GM19240 (cell line): Measurements from ENCODE around the gene CAPN11.

Source experiments
- DNase-seq: peaks from one replicate; pipeline ENCODE4 v3.0.0; 2011; ENCODE audit warnings: low spot score; ENCODE audit not compliant: insufficient read length

The CAPN11 gene

GRCh38 chr6:44154067-44154466 lies 4.6 kb upstream of the CAPN11 start:
- no peak for DNase-seq

GRCh38 chr6:44156494-44157151 lies 2.0 kb upstream of the CAPN11 start:
- no peak for DNase-seq

DNA sequence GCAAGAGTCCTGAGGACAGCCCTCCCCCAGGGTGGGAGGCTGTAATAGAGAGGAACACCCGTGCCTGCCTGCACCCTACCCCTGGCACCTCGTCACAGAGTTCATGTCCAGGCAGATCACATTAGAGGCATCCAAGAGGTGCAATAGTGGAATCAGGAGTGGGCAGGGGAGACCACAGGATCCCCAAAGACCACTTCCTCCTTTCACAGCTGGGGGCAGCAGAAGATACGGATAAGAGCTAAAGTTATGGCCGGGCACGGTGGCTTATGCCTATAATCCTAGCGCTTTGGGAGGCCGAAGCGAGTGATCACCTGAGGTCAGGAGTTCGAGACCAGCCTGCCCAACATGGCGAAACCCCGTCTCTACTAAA lies 1.5 kb upstream of the CAPN11 start:
- DNase-seq, result no peak

- DNase-seq, result no peak
Measured at GRCh38 chr6:44161997-44162338, 3.3 kb downstream of the CAPN11 start.

DNA sequence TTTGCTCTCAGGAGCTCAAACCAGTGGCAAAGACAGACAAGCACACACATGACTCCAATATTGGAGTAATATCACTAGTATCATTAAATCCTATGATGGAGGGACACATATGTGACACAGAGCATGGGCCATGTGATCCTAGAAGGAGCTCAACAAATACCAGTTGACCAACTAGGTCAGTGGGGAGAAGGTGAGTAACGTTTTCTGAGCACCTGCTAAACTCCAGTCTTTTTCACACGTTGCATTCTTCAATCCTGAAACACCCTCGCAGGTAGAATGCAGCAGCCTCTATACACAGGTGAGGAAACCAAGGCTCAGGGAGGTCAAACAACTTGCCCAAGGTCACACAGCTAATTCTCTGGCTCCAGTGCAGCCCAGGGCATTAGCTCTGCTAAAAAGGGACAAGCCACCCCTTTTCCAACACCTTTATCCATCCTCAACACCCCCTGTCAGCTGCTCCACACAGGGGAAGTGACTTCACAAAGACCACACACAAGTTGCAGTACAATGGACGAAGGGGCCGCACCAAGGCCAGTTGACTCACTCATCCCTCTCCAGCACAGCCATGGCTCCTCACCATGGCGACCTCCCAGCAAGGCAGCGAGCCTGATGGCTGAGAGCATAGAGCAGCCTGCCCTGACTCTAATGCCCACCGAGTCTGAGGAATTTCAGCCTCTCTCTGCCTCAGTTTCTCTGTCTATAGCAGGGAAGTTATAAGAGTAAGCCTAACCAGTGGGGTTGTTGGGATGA lies 4.4 kb downstream of the CAPN11 start:
- DNase-seq, result no peak

GRCh38 chr6:44166116-44166515 lies 7.5 kb downstream of the CAPN11 start:
- DNase-seq, result no peak

DNA sequence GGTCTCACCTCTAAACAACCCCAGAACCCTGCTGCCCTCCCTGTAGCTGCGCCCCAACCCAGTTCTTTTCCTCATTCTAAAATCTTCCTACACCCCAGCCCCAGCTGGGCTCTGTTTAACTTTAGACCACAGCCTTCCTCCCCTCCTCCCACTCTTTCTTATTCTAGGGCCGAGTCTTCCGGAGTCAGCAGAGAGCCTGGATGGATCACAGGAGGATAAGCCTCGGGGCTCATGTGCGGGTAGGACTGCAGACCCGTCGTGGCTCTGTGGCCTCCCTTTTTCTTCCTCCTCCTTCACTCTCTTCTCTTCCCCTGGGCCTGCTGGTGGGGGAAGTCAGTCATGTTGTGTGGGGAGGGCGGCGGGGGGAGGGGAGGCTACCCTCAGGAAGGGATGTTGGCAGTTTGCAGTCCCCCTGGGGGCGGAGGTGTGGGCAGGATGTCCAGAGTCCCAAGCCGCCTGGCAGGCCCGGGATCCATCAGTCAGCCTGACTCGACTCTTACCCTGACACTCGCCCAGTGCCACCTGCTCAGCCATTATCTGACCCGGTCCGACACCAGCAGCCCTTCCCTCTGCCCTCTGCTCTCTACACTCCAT lies 8.1 kb downstream of the CAPN11 start:
- DNase-seq, result no peak

DNA sequence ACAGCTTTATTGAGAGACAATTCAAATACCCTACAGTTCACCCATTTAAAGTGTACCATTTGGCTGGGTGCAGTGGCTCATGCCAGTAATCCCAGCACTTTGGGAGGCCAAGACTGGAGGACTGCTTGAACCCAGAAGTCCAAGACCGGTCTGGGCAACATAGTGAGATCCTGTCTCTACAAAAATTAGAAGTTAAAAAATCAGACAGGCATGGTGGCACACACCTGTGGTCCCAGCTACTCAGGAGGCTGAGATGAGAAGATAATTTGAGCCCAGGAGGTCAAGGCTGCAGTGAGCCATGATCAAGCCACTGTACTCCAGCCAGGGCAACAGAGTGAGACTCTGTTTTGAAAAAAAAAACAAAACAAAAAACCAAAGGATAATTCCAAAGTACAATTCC lies 8.9 kb downstream of the CAPN11 start:
- DNase-seq, result no peak

DNA sequence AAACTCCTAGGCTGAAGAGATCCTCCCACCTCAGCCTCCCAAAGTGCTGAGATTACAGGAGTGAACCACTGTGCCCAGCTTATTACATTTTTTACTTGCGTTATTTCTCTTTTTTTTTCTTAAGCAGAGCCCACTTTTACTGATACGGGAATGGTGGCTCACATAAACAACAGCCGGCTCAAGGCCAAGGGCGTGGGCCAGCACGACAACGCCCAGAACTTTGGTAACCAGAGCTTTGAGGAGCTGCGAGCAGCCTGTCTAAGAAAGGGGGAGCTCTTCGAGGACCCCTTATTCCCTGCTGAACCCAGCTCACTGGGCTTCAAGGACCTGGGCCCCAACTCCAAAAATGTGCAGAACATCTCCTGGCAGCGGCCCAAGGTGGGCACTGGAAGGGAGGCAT lies 10.5 kb downstream of the CAPN11 start:
- DNase-seq, result no peak

DNA sequence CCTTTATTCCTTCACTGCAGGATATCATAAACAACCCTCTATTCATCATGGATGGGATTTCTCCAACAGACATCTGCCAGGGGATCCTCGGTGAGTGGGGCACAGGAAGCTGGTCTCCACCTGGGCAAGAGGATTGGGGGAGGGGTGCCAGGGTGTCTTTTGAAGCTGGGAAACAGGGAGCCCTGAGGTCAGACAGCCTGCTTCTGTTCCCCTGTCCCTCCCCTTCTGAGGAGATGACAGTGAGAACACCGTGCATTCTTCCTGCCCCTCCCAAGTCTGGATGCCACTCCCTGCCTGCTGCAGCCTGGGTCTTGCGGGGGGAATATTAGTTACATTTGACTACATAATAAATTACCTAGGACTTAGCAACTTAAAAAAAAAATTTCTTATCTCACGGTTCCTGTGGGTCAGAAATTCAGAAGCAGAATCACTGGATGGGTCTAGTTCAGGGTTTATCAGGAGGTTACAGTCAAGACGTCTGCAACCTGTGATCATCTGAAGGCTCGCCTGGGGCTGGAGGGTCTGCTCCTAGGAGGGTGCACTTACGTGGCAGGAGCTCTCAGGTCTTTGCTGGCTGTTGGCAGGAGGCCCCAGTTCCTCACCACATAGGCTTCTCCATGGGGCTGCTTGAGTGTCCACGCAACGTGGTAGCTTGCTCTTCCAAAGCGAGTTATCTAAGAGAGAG lies 11.4 kb downstream of the CAPN11 start:
- DNase-seq, result no peak

DNA sequence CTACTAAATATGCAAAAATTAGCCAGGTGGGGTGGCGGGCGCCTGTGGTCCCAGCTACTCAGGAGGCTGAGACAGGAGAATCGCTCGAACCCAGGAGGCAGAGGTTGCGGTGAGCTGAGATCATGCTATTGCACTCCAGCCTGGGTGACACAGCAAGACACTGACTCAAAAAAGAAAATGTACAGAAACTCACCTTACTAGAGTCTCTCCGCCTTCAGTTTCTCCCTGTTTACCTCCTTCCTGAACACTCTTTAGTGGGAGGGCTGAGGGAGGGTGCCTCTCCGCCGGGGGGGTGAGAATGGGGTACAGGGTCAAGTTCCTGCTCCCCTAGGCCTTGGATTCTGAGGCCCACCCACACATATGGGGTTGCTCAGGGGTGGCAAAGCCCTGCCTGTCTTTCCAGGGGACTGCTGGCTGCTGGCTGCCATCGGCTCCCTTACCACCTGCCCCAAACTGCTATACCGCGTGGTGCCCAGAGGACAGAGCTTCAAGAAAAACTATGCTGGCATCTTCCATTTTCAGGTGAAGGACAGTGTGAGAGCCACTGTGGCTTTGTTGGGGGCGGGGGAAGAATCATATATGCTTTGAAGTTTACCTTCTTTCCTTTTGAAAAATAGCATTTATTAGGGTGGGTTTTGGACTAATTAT lies 13.4 kb downstream of the CAPN11 start:
- no peak for DNase-seq

DNA sequence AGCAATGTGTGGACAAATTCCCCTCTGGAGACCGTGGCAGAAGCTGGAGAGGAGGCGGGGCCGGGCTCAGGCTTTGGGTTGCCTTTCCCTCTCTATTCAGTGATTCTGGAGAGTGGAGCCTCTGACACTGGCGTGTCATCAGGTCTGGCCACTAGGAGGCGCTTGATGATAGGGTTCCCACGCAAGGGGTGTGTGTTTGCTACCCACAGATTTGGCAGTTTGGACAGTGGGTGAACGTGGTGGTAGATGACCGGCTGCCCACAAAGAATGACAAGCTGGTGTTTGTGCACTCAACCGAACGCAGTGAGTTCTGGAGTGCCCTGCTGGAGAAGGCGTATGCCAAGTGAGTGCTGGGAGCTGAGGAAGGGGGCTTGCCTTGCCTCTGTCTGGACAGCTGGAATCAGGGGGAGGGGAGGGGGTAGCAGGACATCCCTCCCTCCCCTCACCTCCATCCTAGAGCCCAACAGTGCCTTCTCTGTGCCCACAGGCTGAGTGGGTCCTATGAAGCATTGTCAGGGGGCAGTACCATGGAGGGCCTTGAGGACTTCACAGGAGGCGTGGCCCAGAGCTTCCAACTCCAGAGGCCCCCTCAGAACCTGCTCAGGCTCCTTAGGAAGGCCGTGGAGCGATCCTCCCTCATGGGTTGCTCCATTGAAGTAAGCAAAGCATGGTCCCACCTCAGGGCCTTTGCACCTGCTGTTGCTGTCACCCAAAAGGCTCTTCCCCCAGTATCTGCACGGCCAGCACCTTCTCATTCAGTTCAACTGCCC lies 14.3 kb downstream of the CAPN11 start:
- DNase-seq, result peak; percentile 92

GRCh38 chr6:44176130-44176761 lies 17.6 kb downstream of the CAPN11 start:
- no peak for DNase-seq

DNA sequence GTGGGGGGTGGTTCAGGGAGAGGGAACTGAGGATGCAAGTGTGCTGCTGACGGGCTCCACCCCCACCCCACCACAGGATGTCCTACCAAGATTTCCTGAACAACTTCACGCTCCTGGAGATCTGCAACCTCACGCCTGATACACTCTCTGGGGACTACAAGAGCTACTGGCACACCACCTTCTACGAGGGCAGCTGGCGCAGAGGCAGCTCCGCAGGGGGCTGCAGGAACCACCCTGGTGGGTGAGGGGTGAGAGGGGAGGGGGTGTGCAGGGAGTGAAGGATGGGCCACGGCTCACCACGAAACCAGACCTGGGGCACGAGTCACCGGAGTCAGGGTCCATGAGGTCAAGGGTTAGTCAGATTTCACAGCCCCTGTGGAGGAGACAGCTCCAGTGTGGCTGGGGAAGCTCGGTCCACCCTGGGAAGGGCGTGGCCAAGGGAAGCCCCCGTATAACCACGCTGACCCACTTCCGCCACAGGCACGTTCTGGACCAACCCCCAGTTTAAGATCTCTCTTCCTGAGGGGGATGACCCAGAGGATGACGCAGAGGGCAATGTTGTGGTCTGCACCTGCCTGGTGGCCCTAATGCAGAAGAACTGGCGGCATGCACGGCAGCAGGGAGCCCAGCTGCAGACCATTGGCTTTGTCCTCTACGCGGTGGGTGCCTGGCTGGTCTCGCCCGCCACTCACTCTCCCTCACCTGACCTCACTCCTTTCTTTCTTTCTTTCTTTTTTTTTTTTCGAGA lies 18.3 kb downstream of the CAPN11 start:
- no peak for DNase-seq

GRCh38 chr6:44177691-44178423 lies 19.2 kb downstream of the CAPN11 start:
- DNase-seq, result no peak

- no peak for DNase-seq
Measured at GRCh38 chr6:44178424-44179071, 19.9 kb downstream of the CAPN11 start.

- DNase-seq, result no peak
Measured at GRCh38 chr6:44179072-44179536, 20.5 kb downstream of the CAPN11 start.

- no peak for DNase-seq
Measured at GRCh38 chr6:44179648-44180047, 21.0 kb downstream of the CAPN11 start.

DNA sequence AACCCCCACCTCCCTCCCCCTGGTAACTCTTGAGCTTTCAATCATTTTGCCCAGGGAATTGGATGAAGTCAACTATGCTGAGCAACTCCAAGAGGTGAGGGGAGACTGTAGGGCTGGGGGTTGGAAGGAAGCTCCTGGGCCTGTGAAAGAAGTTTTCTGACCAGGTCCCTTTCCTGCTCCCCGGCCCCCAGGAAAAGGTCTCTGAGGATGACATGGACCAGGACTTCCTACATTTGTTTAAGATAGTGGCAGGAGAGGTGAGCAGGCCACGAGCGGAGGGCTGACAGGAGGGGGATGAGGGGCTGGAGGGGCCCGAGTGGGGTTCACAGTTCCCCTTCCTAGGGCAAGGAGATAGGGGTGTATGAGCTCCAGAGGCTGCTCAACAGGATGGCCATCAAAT lies 21.8 kb downstream of the CAPN11 start:
- DNase-seq, result no peak
